ENCODE data around the gene KSR2.

GRCh38 chr12:117884161-117884560 lies 84.6 kb downstream of the KSR2 start:
- TF ChIP-seq CTCF (IDR thresholded peaks at IDR 0.05) (no peak), POLR2A (IDR thresholded peaks at IDR 0.05) (no peak)
